Measurements from ENCODE around the gene UBASH3B.

The UBASH3B gene

DNA sequence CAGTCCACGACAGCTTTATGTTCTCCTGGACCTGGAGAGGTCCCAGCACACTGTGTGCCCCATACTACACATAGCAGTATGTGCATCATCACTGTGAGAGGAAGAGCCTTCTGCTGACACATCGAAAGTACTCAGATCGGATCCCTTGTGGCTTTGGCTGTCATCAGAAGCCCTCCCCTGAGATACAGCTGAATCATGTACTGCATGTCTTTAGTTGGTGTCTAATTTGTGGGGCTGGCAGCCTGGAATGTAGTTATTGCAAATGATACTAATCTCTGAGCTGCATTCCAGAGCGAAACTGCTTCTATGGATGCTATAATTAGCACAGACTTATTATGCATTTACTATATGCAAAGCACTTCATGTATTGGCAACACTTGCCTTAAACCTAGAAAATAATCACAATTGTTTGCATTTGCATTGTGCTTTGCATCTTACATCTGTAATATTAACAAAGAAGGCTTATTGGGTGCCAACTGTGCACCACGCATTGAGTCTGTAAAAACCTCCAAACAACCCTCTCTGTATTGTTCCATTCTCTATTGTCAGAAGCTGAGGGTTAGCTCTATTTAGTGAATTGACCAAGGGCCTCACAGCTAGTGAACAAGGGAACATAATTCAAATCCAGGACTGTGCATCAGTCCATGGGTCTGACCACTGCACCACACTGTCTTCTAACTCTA is 93.6 kb downstream of the UBASH3B start:
- Mint-ChIP-seq H3K36me3 (ENCODE audit: low read depth) (peaks cover 3% of the 10 kb centered on the region), H3K4me3 (no peak overlapping the region), H3K27ac (peak overlapping the region; percentile 32), H3K4me1 (ENCODE audit: low read depth) (peaks cover 34% of the 10 kb centered on the region), H3K9me3 (no peaks in the 10 kb centered on the region), H3K27me3 (no peaks in the 10 kb centered on the region)
- peak; percentile 56 for DNase-seq

DNA sequence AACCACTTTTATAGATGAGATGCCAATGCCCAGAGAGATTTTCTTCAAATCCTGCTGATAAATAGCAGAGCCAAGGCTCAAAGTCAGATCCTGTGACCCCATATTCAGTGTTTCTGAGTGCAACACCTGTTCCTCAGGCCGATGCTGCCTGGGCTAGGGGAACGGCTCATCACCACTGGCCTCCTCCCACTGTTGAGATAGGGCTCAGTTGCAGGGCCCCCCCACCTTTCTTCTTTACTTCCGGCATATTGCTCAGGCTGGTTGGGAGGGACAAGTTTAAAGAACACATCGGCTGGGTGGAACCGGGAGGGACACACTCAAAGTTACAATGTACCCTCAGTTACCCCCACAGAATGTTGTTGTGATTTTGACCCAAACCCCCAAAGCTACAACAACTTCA is 94.5 kb downstream of the UBASH3B start:
- no peaks in the 10 kb centered on the region for H3K27me3 Mint-ChIP-seq
- peaks cover 3% of the 10 kb centered on the region for H3K36me3 Mint-ChIP-seq (ENCODE audit: low read depth)
- H3K4me1 Mint-ChIP-seq (ENCODE audit: low read depth), result peaks cover 43% of the 10 kb centered on the region
- H3K9me3 Mint-ChIP-seq, result no peaks in the 10 kb centered on the region
- no peak overlapping the region for H3K27ac Mint-ChIP-seq
- DNase-seq, result no peak
- H3K4me3 Mint-ChIP-seq, result no peak overlapping the region

DNA sequence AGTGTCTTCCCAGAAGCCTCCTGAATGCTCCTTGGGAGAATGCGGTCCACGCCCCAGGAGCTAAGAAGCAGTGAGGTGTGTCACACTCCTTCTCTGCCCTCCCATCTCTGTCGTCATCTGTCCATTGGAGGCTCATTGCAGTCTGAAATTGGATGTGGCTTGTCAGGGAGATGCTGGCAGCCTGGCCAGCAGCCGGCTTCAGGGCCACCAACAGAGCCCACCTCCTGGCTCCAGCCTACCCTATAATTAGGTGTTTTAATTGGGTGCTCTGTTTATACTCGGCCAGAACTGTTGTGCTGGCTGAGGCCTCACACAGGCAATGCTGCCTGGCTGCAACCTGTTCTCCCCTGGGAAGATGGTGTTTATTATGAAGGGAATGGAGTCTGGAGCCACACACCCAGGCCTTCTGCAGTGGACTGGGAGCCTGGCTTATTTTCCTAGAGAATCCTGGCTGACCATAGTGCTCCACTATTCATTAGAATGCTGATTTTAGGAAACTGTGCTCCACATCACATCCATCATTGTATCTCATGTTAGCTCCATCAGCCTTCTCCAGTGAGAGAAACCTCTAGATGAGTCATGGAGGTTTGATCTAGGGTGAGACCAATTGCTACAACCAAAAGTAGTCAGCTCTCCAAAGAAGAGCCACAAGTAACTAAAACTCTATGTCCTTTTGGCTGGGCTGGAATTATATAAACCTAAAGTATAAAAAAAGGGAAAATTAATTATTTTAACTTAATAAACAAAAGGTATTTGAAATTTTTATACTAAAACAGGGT is 96.0 kb downstream of the UBASH3B start:
- Mint-ChIP-seq H3K4me3 (no peak overlapping the region), H3K4me1 (ENCODE audit: low read depth) (peaks cover 56% of the 10 kb centered on the region), H3K27me3 (no peaks in the 10 kb centered on the region), H3K36me3 (ENCODE audit: low read depth) (peaks cover under 1% of the 10 kb centered on the region), H3K9me3 (no peaks in the 10 kb centered on the region), H3K27ac (no peak overlapping the region)
- no peak for DNase-seq

GRCh38 chr11:122754028-122754427 is 98.5 kb downstream of the UBASH3B start:
- no peak overlapping the region for H3K27ac Mint-ChIP-seq
- no peak overlapping the region for H3K4me3 Mint-ChIP-seq
- peaks cover 71% of the 10 kb centered on the region for H3K4me1 Mint-ChIP-seq (ENCODE audit: low read depth)

GRCh38 chr11:122754553-122755322 is 99.2 kb downstream of the UBASH3B start:
- H3K27ac Mint-ChIP-seq, result no peak overlapping the region
- H3K36me3 Mint-ChIP-seq (ENCODE audit: low read depth), result no peaks in the 10 kb centered on the region
- no peak for DNase-seq
- no peaks in the 10 kb centered on the region for H3K27me3 Mint-ChIP-seq
- peaks cover 76% of the 10 kb centered on the region for H3K4me1 Mint-ChIP-seq (ENCODE audit: low read depth)
- H3K9me3 Mint-ChIP-seq, result no peaks in the 10 kb centered on the region
- no peak overlapping the region for H3K4me3 Mint-ChIP-seq

More at GRCh38 chr11:122754028-122754427, 98.5 kb downstream of the UBASH3B start:
- no peak for DNase-seq
- Mint-ChIP-seq H3K36me3 (ENCODE audit: low read depth) (no peaks in the 10 kb centered on the region), H3K9me3 (no peaks in the 10 kb centered on the region), H3K27me3 (no peaks in the 10 kb centered on the region)

DNA sequence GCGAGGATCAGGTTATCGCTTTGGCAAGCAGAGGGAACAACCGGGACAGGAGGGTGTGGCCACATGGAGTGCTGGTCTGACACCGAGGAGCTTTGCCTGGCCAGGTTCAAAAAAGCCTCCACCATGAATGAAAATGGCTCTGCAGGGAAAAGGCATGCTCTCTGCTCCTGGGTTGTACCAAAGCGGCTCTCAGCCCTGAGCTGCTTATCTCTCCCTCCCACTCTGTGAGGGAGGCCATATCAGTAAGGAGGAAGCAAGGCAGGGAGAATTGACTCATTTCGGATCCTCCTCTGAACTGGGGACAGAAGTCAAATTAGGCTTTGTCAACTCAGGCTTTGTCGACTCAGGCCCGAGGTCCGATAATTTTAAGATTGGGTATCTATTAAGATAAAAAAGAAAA is 99.9 kb downstream of the UBASH3B start:
- H3K4me1 Mint-ChIP-seq (ENCODE audit: low read depth), result peaks cover 73% of the 10 kb centered on the region
- peak overlapping the region; percentile 18 for H3K27ac Mint-ChIP-seq
- H3K9me3 Mint-ChIP-seq, result no peaks in the 10 kb centered on the region
- H3K4me3 Mint-ChIP-seq, result no peak overlapping the region
- H3K27me3 Mint-ChIP-seq, result no peaks in the 10 kb centered on the region
- no peak for DNase-seq
- no peaks in the 10 kb centered on the region for H3K36me3 Mint-ChIP-seq (ENCODE audit: low read depth)

DNA sequence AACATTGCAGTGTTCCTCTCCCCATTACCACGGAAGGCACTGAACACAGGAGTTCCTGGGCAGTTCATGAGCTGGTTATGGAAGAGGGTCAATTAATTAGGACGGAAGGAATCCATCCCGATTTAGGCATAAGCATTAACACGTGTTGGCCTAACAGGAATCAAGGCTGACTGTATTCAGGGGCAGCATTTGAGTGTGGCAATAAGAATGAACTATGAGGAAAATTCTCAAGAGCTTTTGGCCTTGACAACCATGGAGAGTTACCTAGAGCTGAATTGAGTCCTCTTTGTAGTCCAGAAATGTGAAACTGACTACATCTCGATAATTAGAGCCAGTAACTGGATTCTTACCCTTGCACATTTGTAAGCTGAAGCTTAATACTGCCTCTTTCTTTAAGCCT is 100.4 kb downstream of the UBASH3B start:
- H3K4me1 Mint-ChIP-seq (ENCODE audit: low read depth), result peaks cover 68% of the 10 kb centered on the region
- H3K27me3 Mint-ChIP-seq, result no peaks in the 10 kb centered on the region
- H3K36me3 Mint-ChIP-seq (ENCODE audit: low read depth), result no peaks in the 10 kb centered on the region
- no peaks in the 10 kb centered on the region for H3K9me3 Mint-ChIP-seq
- no peak overlapping the region for H3K4me3 Mint-ChIP-seq
- DNase-seq, result no peak
- H3K27ac Mint-ChIP-seq, result no peak overlapping the region

GRCh38 chr11:122756417-122756816 is 100.9 kb downstream of the UBASH3B start:
- no peaks in the 10 kb centered on the region for H3K36me3 Mint-ChIP-seq (ENCODE audit: low read depth)
- no peak for DNase-seq
- H3K27me3 Mint-ChIP-seq, result no peaks in the 10 kb centered on the region
- H3K4me3 Mint-ChIP-seq, result no peak overlapping the region
- H3K27ac Mint-ChIP-seq, result peak overlapping the region; percentile 16
- H3K4me1 Mint-ChIP-seq (ENCODE audit: low read depth), result peaks cover 64% of the 10 kb centered on the region
- H3K9me3 Mint-ChIP-seq, result no peaks in the 10 kb centered on the region

DNA sequence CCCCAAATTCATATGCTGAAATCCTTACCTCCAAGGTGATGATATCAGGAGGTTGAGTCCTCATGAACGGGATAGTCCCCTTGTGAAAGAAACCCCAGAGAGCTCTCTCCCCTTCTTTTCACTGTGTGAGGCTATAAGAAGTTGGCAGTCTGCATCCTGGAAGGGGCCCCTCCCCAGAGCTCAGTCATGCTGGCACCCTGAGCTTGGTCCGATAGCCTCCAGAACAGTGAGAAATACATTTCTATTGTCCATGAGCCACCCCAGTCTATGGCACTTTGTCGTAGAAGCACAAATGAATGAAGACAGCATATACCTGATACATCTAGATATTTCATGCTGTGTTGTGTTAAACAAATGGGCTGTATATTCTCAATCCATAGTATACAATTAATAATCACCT is 101.7 kb downstream of the UBASH3B start:
- Mint-ChIP-seq H3K9me3 (no peaks in the 10 kb centered on the region), H3K4me1 (ENCODE audit: low read depth) (peaks cover 57% of the 10 kb centered on the region), H3K36me3 (ENCODE audit: low read depth) (no peaks in the 10 kb centered on the region), H3K27ac (no peak overlapping the region), H3K4me3 (no peak overlapping the region), H3K27me3 (no peaks in the 10 kb centered on the region)
- no peak for DNase-seq

DNA sequence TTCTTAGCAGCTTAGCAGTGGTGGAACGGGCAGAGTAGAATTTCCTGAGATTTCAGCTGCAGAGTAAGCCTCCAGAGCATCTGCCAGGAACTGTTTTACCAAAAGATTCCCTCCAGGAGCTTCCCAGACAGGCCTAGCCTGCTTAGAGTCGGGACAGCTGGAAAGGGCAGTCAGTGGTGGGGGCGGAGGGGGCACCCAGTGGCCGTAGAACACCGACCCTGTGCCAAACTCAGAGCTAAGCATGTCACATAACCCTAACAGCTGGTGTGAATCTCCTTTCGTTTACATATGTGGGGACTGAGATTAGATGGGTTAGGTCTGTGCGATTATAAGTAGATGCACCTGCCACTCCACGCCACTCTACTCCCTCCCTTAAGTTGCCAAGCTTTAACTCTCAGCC is 102.8 kb downstream of the UBASH3B start:
- H3K4me3 Mint-ChIP-seq, result no peak overlapping the region
- H3K9me3 Mint-ChIP-seq, result no peaks in the 10 kb centered on the region
- no peaks in the 10 kb centered on the region for H3K27me3 Mint-ChIP-seq
- H3K36me3 Mint-ChIP-seq (ENCODE audit: low read depth), result no peaks in the 10 kb centered on the region
- no peak for DNase-seq
- H3K4me1 Mint-ChIP-seq (ENCODE audit: low read depth), result peaks cover 51% of the 10 kb centered on the region
- no peak overlapping the region for H3K27ac Mint-ChIP-seq

DNA sequence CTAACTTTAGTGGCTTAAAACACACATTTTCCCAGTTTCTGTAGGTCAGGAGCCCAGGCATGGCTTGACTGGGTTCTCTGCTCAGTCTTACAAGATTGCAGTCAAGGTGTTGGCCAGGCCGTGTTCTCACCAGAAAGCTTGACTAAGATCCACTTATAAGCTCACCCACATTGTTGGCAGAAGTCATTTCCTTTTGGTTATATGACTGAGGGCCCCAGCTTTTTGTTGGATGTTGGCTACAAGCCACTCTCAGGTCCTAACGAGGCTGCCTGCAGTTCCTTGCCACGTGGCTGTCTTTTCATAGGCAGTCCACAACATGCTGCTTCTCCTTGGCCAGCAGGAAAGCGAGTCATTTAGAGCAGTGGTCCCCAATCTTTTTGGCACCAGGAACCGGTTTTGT is 103.5 kb downstream of the UBASH3B start:
- peaks cover 53% of the 10 kb centered on the region for H3K4me1 Mint-ChIP-seq (ENCODE audit: low read depth)

GRCh38 chr11:122763108-122763507 is 107.6 kb downstream of the UBASH3B start:
- peaks cover 35% of the 10 kb centered on the region for H3K4me1 Mint-ChIP-seq (ENCODE audit: low read depth)
- H3K4me3 Mint-ChIP-seq, result no peak overlapping the region
- DNase-seq, result no peak
- H3K36me3 Mint-ChIP-seq (ENCODE audit: low read depth), result no peaks in the 10 kb centered on the region
- no peaks in the 10 kb centered on the region for H3K9me3 Mint-ChIP-seq
- H3K27me3 Mint-ChIP-seq, result no peaks in the 10 kb centered on the region
- no peak overlapping the region for H3K27ac Mint-ChIP-seq

More for the DNA sequence above, 103.5 kb downstream of the UBASH3B start:
- Mint-ChIP-seq H3K36me3 (ENCODE audit: low read depth) (no peaks in the 10 kb centered on the region), H3K27me3 (no peaks in the 10 kb centered on the region), H3K4me3 (no peak overlapping the region), H3K27ac (peak overlapping the region; percentile 65), H3K9me3 (no peaks in the 10 kb centered on the region)
- DNase-seq, result no peak

- no peak for DNase-seq
- no peaks in the 10 kb centered on the region for H3K27me3 Mint-ChIP-seq
- no peak overlapping the region for H3K4me3 Mint-ChIP-seq
- no peak overlapping the region for H3K27ac Mint-ChIP-seq
- no peaks in the 10 kb centered on the region for H3K9me3 Mint-ChIP-seq
- H3K36me3 Mint-ChIP-seq (ENCODE audit: low read depth), result no peaks in the 10 kb centered on the region
- peaks cover 22% of the 10 kb centered on the region for H3K4me1 Mint-ChIP-seq (ENCODE audit: low read depth)
These were observed 109.0 kb downstream of the UBASH3B start for GRCh38 chr11:122764371-122765090.

DNA sequence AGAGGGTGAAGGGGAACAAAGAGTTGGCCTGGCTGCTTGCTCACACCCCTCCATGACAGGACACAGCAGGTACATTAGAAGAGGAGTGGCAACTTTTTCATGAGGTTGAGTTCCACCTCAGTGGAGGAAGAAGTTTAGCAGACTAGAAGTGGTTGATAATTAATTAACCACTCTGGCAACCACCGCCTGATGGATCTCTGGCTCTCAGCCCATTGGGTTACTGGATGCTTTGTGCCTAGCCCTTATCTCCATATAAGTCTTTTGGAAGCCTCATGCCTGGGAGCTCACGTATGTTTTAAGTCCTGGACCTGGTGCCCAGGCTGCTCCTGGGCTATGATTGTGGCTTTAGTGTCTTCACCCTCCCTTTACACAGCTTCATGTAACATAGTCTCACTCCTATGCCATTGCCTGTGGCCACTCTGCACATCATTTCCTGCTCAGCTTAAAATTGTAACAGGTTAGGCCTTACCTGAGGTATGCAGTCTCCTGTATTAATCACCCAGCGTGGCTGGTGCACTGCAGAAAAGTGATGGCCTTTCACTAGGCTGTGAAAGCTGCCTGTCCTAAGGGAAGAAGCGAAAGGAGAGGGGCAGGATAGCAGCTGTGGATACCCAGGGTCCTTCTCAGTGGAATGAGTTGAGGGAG is 110.1 kb downstream of the UBASH3B start:
- no peaks in the 10 kb centered on the region for H3K36me3 Mint-ChIP-seq (ENCODE audit: low read depth)
- no peaks in the 10 kb centered on the region for H3K27me3 Mint-ChIP-seq

More for the DNA sequence above, 110.1 kb downstream of the UBASH3B start:
- DNase-seq, result no peak
- Mint-ChIP-seq H3K4me1 (ENCODE audit: low read depth) (peaks cover 21% of the 10 kb centered on the region), H3K4me3 (no peak overlapping the region), H3K27ac (no peak overlapping the region), H3K9me3 (no peaks in the 10 kb centered on the region)
